GM23338 (cell line): Measurements from ENCODE around the gene SUCNR1. TPM values are rescaled to one million over a fixed set of nuclear protein-coding genes. Genes with fewer than 3 reads are reported as not detected.

Source experiments
- ATAC-seq: fragments of 200-7000 bp; cut with Tn5 transposase; 3 replicates; pipeline ENCODE4 v1.9.1; 2020
- DNase-seq: peaks from one replicate; pipeline ENCODE4 v3.0.0-alpha.2; 2015; ENCODE audit warnings: low spot score
- H2AFZ ChIP-seq: fragments of 200-600 bp; sonication (generic); 2 replicates; pipeline ENCODE4 v1.8.0; 2016; ENCODE audit warnings: antibody characterized with exemption, mild to moderate bottlenecking, moderate library complexity
- H3F3A ChIP-seq: fragments of 200-600 bp; sonication (generic); replicated peaks from 2 replicates; pipeline ENCODE4 v1.8.0; 2017; ENCODE audit warnings: antibody characterized with exemption, mixed run types, low read depth
- H3K27ac ChIP-seq: fragments of 200-600 bp; sonication (generic); 2 replicates; pipeline ENCODE4 v1.6.1; 2016; ENCODE audit warnings: low read depth
- H3K27me3 ChIP-seq: fragments of 200-600 bp; sonication (generic); 2 replicates; pipeline ENCODE4 v1.8.0; 2016; ENCODE audit warnings: mild to moderate bottlenecking, mixed run types, moderate library complexity; ENCODE audit not compliant: insufficient read depth
- H3K36me3 ChIP-seq: fragments of 200-600 bp; sonication (generic); 2 replicates; pipeline ENCODE4 v1.8.0; 2016; ENCODE audit warnings: mild to moderate bottlenecking; ENCODE audit not compliant: insufficient read depth
- H3K4me1 ChIP-seq: fragments of 200-600 bp; sonication (generic); 2 replicates; pipeline ENCODE4 v1.8.0; 2016; ENCODE audit warnings: mild to moderate bottlenecking, moderate library complexity; ENCODE audit not compliant: insufficient read depth
- H3K4me2 ChIP-seq: fragments of 200-600 bp; sonication (generic); 2 replicates; pipeline ENCODE4 v1.7.1; 2017; ENCODE audit warnings: mixed run types
- H3K4me3 ChIP-seq: fragments of 200-600 bp; sonication (generic); 2 replicates; pipeline ENCODE4 v1.6.1; 2016; ENCODE audit warnings: mixed run types
- H3K79me2 ChIP-seq: fragments of 200-600 bp; sonication (generic); replicated peaks from 2 replicates; pipeline ENCODE4 v1.8.0; 2017; ENCODE audit warnings: mild to moderate bottlenecking; ENCODE audit not compliant: insufficient read depth
- H3K9me2 ChIP-seq: fragments of 200-600 bp; sonication (generic); 2 replicates; pipeline ENCODE4 v1.8.0; 2017; ENCODE audit not compliant: insufficient read depth
- H4K20me1 ChIP-seq: fragments of 200-600 bp; sonication (generic); replicated peaks from 2 replicates; pipeline ENCODE4 v1.8.0; 2017; ENCODE audit warnings: mild to moderate bottlenecking; ENCODE audit not compliant: insufficient read depth
- H3K27ac Mint-ChIP-seq: 2 replicates; pipeline ENCODE4 v1.8.0; 2020; ENCODE audit warnings: inconsistent platforms, mild to moderate bottlenecking, moderate library complexity, mixed read lengths
- H3K27me3 Mint-ChIP-seq: 3 replicates; pipeline ENCODE4 v1.8.0; 2022; ENCODE audit warnings: low read depth, mild to moderate bottlenecking, moderate library complexity, mixed read lengths, inconsistent platforms; ENCODE audit not compliant: insufficient read depth, poor library complexity
- H3K36me3 Mint-ChIP-seq: 3 replicates; pipeline ENCODE4 v1.8.0; 2021; ENCODE audit warnings: low read depth, mild to moderate bottlenecking, inconsistent platforms, moderate library complexity, mixed read lengths
- H3K4me1 Mint-ChIP-seq: 3 replicates; pipeline ENCODE4 v1.8.0; 2020; ENCODE audit warnings: mild to moderate bottlenecking, inconsistent platforms, mixed read lengths
- H3K4me3 Mint-ChIP-seq: 3 replicates; pipeline ENCODE4 v1.8.0; 2021; ENCODE audit warnings: moderate library complexity, mild to moderate bottlenecking, inconsistent platforms, mixed read lengths
- H3K9me3 Mint-ChIP-seq: 3 replicates; pipeline ENCODE4 v1.8.0; 2020; ENCODE audit warnings: moderate library complexity, mild to moderate bottlenecking, inconsistent platforms, mixed read lengths
- CREB1 ChIP-seq: fragments of 250-450 bp; sonication (Bioruptor Pico); IDR thresholded peaks from 2 replicates; pipeline ENCODE4 v1.5.0; 2020; ENCODE audit warnings: low read depth, mild to moderate bottlenecking, moderate library complexity
- CTCF ChIP-seq, 2 experiments: fragments of 200-600 bp in 1 of 2; sonication (generic) in 1 of 2; conservative IDR thresholded peaks; 2 replicates each; pipeline versions ENCODE4 v1.5.1 to v1.6.1; 2016 to 2017; ENCODE audit warnings: antibody characterized with exemption in 2 of 2, low read depth in 2 of 2, mild to moderate bottlenecking in 2 of 2, moderate library complexity in 1 of 2
- EZH2 ChIP-seq: fragments of 200-600 bp; sonication (generic); IDR thresholded peaks from one replicate; pipeline ENCODE4 v1.8.0; 2017; ENCODE audit warnings: antibody characterized with exemption, mild to moderate bottlenecking, low read depth; ENCODE audit not compliant: unreplicated experiment
- JUNB ChIP-seq: IDR thresholded peaks from one replicate; pipeline ENCODE4 v1.6.1; 2016; ENCODE audit warnings: antibody characterized with exemption; ENCODE audit not compliant: unreplicated experiment
- NANOG ChIP-seq: IDR thresholded peaks from 2 replicates; pipeline ENCODE4 v1.6.1; 2016; ENCODE audit warnings: antibody characterized with exemption, borderline replicate concordance
- POLR2AphosphoS5 ChIP-seq: IDR thresholded peaks from 2 replicates; pipeline ENCODE4 v1.6.1; 2016; ENCODE audit warnings: antibody characterized with exemption, low read depth
- REST ChIP-seq: IDR thresholded peaks from one replicate; pipeline ENCODE4 v1.6.1; 2018; ENCODE audit warnings: antibody characterized with exemption; ENCODE audit not compliant: unreplicated experiment
- STAT1 ChIP-seq: IDR thresholded peaks from one replicate; pipeline ENCODE4 v1.6.1; 2016; ENCODE audit warnings: antibody characterized with exemption; ENCODE audit not compliant: unreplicated experiment
- polyA plus RNA-seq: library from polyadenylated mRNA; unstranded; fragments of >200 nt; fragmentation: Nextera tagmentation; extraction: Ambion mirVana; gene quantifications from 2 replicates; pipeline ENCODE4 v1.2.1, GENCODE V29; 2016
- total RNA-seq: library from RNA; depleted of rRNA; stranded (reverse); fragments of >200 nt; shearing (Covaris generic); gene quantifications from 2 replicates; pipeline ENCODE4 v1.2.3, GENCODE V29; 2014
- TF ChIP-seq, protein P1 (sequence below): IDR thresholded peaks from 2 replicates; pipeline ENCODE4 v1.6.1; 2016; ENCODE audit warnings: antibody characterized with exemption
- TF ChIP-seq, protein P2 (sequence below): fragments of 250-450 bp; sonication (Bioruptor Pico); IDR thresholded peaks from 2 replicates; pipeline ENCODE4 v1.5.0; 2020; ENCODE audit warnings: mild to moderate bottlenecking, moderate library complexity

Gene SUCNR1
- total and polyA plus RNA-seq, 2 experiments from 2014 or later = not detected

DNA sequence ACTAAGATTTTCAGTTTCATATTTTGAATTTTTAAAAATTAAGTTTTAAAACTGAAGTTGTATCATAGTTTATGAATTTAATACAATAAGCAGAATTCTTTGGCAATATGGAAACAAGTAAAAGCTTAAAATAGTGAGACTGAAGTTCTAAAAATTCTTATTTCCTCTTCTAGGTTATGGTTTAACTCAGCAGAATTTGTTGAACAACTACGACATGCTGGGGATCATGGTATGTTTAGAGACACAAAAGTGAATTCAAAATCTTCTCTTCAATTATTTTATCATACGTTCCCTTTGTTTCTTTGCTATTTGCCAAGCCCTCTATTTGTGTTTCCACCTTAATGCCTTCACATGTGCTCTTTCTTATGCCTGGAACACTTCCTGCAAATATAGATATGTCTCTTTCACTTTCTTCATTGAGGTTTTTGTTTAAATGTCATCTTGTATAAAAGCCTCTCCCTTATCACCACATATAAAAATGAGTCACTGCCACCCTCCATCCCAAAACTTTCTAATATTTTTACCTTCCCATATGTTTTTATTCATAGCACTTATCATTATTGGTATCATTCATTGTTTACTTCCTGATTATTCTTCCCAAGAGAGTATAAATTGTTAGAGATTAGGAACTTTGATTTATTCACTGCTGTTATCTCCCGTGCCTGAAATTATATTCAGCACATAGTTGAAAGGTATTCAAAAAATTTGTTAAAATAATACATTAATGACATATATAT is 6.4 kb downstream of the SUCNR1 start (continued):
- TF ChIP-seq, protein P1, sequence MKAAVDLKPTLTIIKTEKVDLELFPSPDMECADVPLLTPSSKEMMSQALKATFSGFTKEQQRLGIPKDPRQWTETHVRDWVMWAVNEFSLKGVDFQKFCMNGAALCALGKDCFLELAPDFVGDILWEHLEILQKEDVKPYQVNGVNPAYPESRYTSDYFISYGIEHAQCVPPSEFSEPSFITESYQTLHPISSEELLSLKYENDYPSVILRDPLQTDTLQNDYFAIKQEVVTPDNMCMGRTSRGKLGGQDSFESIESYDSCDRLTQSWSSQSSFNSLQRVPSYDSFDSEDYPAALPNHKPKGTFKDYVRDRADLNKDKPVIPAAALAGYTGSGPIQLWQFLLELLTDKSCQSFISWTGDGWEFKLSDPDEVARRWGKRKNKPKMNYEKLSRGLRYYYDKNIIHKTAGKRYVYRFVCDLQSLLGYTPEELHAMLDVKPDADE = no peak
- TF ChIP-seq EZH2 (no peak), JUNB (no peak), CTCF (conservative IDR thresholded peaks at IDR 0.05; ENCODE audit: low read depth in 2 of 2) (no peak), REST (no peak), POLR2AphosphoS5 (no peak)

- no peaks in the 10 kb centered on the region for H3K9me3 Mint-ChIP-seq
- no peak overlapping the region for H3K4me3 Mint-ChIP-seq
- H3K4me2 ChIP-seq = no peak overlapping the region
- no peaks in the 10 kb centered on the region for H3K79me2 ChIP-seq
- no peaks in the 10 kb centered on the region for H3K9me2 ChIP-seq
- no peaks in the 10 kb centered on the region for H3K36me3 Mint-ChIP-seq
- peaks cover 2% of the 10 kb centered on the region; the same call in 1 of the 3 replicates for H3K4me1 Mint-ChIP-seq
- no peak overlapping the region for H3K27ac Mint-ChIP-seq
- H2AFZ ChIP-seq = no peak overlapping the region
- H3F3A ChIP-seq = no peaks in the 10 kb centered on the region
- H4K20me1 ChIP-seq = no peaks in the 10 kb centered on the region
- H3K27me3 Mint-ChIP-seq = no peaks in the 10 kb centered on the region
- no peak overlapping the region for H3K4me3 ChIP-seq
- no peaks in the 10 kb centered on the region for H3K4me1 ChIP-seq
- H3K27me3 ChIP-seq = no peaks in the 10 kb centered on the region
- ATAC-seq = no peak
- no peak overlapping the region for H3K27ac ChIP-seq
- DNase-seq = no peak
- no peaks in the 10 kb centered on the region for H3K36me3 ChIP-seq
- TF ChIP-seq, protein P2, sequence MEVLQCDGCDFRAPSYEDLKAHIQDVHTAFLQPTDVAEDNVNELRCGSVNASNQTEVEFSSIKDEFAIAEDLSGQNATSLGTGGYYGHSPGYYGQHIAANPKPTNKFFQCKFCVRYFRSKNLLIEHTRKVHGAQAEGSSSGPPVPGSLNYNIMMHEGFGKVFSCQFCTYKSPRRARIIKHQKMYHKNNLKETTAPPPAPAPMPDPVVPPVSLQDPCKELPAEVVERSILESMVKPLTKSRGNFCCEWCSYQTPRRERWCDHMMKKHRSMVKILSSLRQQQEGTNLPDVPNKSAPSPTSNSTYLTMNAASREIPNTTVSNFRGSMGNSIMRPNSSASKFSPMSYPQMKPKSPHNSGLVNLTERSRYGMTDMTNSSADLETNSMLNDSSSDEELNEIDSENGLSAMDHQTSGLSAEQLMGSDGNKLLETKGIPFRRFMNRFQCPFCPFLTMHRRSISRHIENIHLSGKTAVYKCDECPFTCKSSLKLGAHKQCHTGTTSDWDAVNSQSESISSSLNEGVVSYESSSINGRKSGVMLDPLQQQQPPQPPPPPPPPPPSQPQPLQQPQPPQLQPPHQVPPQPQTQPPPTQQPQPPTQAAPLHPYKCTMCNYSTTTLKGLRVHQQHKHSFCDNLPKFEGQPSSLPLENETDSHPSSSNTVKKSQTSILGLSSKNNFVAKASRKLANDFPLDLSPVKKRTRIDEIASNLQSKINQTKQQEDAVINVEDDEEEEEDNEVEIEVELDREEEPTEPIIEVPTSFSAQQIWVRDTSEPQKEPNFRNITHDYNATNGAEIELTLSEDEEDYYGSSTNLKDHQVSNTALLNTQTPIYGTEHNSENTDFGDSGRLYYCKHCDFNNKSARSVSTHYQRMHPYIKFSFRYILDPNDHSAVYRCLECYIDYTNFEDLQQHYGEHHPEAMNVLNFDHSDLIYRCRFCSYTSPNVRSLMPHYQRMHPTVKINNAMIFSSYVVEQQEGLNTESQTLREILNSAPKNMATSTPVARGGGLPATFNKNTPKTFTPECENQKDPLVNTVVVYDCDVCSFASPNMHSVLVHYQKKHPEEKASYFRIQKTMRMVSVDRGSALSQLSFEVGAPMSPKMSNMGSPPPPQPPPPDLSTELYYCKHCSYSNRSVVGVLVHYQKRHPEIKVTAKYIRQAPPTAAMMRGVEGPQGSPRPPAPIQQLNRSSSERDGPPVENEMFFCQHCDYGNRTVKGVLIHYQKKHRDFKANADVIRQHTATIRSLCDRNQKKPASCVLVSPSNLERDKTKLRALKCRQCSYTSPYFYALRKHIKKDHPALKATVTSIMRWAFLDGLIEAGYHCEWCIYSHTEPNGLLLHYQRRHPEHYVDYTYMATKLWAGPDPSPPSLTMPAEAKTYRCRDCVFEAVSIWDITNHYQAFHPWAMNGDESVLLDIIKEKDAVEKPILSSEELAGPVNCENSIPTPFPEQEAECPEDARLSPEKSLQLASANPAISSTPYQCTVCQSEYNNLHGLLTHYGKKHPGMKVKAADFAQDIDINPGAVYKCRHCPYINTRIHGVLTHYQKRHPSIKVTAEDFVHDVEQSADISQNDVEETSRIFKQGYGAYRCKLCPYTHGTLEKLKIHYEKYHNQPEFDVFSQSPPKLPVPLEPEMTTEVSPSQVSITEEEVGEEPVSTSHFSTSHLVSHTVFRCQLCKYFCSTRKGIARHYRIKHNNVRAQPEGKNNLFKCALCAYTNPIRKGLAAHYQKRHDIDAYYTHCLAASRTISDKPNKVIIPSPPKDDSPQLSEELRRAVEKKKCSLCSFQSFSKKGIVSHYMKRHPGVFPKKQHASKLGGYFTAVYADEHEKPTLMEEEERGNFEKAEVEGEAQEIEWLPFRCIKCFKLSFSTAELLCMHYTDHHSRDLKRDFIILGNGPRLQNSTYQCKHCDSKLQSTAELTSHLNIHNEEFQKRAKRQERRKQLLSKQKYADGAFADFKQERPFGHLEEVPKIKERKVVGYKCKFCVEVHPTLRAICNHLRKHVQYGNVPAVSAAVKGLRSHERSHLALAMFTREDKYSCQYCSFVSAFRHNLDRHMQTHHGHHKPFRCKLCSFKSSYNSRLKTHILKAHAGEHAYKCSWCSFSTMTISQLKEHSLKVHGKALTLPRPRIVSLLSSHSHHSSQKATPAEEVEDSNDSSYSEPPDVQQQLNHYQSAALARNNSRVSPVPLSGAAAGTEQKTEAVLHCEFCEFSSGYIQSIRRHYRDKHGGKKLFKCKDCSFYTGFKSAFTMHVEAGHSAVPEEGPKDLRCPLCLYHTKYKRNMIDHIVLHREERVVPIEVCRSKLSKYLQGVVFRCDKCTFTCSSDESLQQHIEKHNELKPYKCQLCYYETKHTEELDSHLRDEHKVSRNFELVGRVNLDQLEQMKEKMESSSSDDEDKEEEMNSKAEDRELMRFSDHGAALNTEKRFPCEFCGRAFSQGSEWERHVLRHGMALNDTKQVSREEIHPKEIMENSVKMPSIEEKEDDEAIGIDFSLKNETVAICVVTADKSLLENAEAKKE (CRISPR knock-in tag) = no peak
- TF ChIP-seq CTCF (conservative IDR thresholded peaks at IDR 0.05; ENCODE audit: low read depth in 2 of 2) (no peak), POLR2AphosphoS5 (no peak), NANOG (no peak), JUNB (no peak), CREB1 (CRISPR knock-in tag) (no peak), STAT1 (no peak)
These were observed 6.9 kb downstream of the SUCNR1 start for GRCh38 chr3:151880416-151880690.
